ENCODE results near the gene AVPR1B.

AVPR1B gene

GRCh38 chr1:206117151-206117948 lies at the start of gene AVPR1B:
Gene AVPR1B, minus strand, starts transcription at chr1:206117388. Its CDS starts 498 bp downstream, at chr1:206116890.
- no peak for DNase-seq

DNA sequence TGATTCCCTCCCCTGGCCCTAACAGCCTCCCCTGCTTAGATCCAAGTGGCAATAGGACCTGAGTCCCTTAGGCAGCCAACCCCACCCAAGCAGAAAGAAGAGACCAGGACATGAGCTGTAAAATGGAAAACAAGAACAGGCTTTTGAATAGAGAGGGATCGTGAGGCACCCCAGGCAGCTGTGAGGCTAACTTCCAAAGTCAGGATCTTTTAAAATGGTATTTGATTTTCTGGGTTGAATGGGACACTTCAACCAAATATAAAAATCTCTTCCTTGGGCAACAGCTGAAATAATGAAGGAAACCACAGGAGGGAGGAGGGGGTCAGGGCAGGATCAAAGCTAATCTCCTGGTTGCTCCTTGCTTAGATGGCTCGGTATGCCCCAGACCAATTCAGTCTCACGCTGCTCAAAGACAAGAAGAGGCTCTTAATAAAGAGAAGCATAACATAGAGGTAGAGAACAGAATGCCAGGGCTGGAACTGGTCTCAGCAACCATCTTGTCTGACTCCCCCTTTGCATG lies 28.6 kb upstream of the AVPR1B start:
- no peak for DNase-seq

GRCh38 chr1:206144605-206145004 lies 27.4 kb upstream of the AVPR1B start:
- no peak for DNase-seq

DNA sequence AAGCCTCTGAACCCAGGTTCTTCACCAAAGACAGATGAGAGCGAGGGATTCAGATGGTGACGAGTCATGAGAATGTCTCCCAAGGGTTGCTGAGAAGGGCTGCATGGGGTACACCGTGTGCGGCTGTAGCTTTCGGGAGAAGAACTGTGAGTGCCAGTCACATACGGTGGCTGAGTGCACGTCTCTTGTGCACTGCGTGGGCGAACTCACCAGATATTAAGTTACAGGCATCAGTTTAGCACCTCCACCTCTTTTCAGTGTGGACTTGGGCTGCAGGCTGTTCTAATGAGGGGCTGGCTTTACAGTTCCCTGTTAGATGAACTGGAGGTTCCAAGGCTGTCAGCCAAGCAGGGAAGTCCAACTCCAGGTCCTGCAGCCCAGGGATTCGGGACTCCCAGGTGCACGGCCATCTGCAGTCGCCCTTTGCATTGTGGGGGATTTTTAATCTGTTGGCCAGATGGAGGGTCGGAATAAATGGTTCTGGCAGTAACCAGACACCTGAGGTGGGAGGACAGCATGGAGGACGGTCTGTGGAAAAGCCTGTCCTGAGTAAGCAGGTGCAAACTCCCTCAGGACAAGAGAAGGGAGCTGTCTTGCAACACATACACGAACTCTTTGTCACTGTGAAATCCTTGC lies 26.5 kb upstream of the AVPR1B start:
- DNase-seq, result no peak

GRCh38 chr1:206142770-206143169 lies 25.6 kb upstream of the AVPR1B start:
- DNase-seq, result no peak

GRCh38 chr1:206142011-206142410 lies 24.8 kb upstream of the AVPR1B start:
- no peak for DNase-seq

DNA sequence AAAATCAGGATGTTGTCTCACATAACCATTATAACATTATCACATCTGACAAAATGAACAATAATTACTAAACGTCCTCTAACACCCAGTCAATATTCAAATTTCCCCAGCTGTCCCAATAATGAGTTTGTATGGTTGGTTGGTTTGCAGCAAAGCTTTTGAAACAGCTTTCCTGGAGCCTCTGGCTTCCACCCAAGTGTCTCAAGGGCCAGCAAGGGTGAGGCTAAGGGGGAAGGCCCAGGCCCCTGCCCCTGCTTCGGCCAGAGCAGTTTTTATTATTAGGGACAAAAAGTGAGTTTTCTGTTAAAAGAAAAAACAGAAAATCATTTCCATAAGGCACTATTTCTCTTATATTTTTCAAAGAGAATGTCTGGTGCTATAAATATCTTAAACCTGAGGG lies 19.1 kb upstream of the AVPR1B start:
- DNase-seq, result no peak

DNA sequence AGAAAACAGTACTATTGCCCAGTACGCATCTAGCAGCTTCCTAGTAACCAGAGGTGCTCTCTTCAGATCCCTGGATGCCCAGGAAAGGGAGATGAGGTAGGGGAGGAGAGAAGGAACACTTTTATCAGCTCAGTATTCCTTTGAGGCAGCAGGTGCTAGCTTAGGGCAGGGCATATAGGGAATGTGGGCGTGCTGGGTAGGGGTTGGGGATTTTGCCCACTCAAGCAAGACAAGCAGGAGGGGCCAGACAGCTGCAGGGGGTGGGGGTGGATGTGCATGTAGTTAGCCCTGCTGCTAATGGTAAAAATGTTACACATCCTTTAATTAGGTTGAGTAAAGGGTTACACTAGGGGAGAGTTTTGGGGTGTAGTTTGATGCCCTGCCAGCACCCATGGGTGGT lies 18.1 kb upstream of the AVPR1B start:
- DNase-seq, result no peak

DNA sequence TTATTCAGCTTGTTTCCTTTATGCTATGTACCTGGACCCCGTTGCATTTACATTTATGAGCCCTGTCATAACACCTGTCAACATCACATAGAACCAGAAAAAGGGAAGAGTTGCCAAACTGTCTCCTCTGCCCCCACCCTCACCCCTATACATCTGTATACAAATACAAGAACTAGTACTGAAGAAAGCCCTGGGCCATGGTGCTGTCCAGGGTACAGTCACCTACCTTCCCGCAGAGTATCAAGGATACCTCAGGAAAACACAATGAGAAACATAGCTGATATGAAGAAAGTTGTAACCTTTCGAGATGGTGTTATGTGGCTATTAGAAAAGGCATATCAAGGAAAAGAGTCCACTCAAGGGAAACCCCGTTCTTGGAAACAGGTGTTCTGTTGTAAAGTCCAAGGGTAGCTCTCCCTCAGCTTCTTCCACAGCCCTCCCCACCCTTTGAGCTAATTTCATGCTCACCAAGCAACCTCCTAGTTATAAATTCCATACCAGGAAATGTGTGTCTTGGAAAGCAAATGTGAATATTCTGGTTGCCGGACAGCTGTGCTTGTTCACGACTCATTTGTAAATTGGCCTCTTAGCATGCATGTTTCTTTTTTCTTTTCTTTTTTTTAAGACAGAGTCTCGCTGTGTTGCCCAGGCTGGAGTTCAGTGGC lies 16.7 kb upstream of the AVPR1B start:
- DNase-seq, result no peak

DNA sequence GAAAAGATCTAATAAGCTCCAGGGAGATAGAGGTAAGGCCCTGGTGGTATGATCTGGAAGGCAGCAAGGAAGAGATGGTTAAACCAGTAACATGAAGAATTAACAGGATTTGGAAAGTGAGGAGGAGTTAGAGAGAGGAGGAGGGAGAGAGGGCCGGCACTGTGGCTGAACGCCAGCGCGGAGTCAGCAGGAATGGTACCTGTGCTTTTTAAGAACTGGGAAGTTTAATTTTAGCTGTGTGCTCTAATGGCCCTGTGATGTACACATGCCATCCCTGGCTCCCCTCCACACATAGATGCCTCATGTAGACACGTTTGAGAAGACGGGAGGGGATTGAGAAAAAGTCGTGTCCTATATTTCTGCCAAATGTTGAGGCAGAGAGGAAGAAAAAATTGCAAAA lies 13.8 kb upstream of the AVPR1B start:
- DNase-seq, result no peak

DNA sequence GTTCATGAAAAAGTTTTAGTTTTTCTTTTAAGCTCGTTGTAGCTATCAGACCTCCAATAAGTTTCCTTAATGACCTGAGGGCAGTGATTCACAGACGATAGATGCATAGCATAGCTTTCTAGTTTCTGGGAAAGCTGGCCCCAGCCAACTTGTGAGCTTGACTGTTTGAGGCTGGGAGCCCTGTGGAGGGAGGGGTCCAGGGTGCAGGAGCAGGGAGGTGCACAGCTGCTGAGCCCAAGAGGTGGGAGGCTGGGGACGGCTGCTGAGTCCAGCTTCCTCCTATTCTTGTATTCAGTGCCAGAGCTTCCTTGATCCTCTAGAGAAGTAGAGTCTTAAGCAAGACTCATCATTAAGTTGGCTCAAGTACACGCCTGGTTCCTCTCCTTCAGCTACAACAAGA lies 11.0 kb upstream of the AVPR1B start:
- no peak for DNase-seq

DNA sequence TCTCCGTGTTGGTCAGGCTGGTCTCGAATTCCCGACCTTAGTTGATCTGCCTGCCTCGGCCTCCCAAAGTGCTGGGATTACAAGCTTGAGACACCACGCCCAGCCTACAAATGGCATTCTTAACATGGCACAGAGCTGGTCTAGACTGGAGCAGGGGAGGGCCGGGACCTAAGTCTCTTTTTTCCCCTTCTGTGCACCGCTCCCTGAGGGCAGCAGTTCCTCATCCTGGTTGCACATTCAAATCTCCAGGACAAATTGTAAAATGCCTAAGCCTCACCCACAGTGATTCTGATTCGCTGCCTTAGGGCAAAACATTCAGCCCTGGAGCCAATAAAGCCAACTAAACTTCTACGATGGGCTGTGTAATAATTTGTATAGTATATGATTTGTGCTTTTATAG lies 10.1 kb upstream of the AVPR1B start:
- no peak for DNase-seq

DNA sequence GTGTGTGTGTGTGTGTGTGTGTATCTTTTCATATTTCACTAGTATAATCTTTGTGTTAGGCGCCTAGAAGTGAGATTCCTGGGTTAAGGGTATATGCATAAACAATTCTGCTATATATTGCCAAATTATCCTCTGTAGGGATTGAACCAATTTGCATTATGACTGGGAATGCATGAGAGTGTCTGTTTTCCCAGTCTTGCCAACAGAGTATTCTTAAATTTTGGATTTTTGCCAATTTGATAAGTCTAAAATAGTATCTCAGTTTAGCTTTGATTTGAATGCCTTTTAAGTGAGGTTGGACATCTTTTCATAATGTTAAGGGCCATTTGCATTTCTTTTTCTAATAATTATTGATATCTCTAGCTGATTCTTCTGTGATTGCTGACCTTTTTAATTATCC lies 8.2 kb upstream of the AVPR1B start:
- DNase-seq, result no peak

DNA sequence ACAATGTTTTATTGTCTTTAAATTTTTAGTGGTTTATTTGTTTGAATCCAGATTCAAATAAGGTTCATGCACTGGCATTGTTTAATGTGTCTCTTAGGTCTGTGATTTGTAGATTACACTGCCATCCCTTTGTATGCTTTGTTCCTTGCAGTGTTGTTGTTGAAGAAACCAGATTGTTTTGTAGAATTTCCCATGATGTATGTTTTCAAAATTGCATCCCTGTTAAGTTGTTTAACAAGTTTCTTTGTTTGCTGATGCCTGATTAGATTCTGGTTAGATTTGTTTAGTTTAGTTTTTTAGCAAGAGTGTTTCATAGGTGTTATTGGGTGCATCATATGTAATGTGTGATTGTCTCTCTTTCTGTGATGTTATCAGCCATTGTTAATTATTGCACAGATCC lies 5.5 kb upstream of the AVPR1B start:
- DNase-seq, result no peak

GRCh38 chr1:206121269-206121668 lies 4.1 kb upstream of the AVPR1B start:
- DNase-seq, result no peak

GRCh38 chr1:206120406-206120805 lies 3.2 kb upstream of the AVPR1B start:
- no peak for DNase-seq

- DNase-seq, result no peak
Measured at GRCh38 chr1:206116873-206117150, 376 bp downstream of the AVPR1B start.

DNA sequence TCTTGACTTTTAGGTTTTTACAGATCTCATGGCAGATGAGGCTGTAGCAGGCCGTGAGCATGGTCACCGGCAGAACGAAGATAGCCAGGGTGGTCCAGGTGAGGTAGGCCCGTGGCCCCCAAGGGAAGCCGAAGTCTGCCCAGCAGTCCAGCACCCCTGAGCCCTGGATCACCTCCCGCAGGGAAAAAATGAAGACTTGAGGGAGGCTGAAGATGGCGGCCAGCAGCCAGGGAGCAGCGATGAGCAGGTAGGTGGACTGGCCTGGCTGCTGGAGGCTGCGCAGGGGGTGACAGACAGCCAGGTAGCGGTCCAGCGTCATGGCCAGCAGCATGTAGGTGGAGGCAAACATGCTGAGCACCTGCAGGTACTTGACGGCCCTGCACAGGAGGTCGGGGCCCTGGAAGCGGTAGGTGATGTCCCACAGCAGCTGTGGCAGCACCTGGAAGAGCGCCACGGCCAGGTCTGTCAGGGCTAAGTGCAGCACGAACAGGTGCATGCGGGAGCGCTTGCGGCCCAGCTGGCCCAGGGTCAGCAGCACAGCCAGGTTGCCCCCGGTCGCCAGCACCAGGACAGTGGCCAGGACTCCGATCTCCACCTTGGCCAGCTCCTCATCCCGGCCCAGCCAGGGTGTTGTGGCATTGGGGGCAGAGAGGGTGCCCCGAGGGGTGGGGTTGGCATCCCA lies 856 bp downstream of the AVPR1B start:
- no peak for DNase-seq

DNA sequence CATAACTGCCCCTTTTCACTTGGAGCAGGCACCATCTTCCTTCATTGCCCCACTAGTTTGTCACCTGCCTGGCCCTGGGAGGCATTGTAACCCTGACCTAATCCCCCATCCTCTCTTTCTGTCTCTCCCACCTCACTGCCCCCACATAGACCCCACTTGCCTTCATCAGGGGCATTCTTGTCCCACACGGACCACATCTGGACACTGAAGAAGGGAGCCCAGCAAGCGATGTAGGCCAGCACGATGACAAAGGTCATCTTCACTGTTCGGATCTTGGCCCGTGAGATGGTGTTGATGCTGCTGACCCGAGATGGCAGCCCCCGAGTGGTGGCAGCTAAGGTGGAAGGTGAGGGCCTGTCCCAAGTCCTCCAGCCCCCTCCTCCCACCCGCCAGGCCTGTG lies 1.4 kb downstream of the AVPR1B start:
- DNase-seq, result no peak

DNA sequence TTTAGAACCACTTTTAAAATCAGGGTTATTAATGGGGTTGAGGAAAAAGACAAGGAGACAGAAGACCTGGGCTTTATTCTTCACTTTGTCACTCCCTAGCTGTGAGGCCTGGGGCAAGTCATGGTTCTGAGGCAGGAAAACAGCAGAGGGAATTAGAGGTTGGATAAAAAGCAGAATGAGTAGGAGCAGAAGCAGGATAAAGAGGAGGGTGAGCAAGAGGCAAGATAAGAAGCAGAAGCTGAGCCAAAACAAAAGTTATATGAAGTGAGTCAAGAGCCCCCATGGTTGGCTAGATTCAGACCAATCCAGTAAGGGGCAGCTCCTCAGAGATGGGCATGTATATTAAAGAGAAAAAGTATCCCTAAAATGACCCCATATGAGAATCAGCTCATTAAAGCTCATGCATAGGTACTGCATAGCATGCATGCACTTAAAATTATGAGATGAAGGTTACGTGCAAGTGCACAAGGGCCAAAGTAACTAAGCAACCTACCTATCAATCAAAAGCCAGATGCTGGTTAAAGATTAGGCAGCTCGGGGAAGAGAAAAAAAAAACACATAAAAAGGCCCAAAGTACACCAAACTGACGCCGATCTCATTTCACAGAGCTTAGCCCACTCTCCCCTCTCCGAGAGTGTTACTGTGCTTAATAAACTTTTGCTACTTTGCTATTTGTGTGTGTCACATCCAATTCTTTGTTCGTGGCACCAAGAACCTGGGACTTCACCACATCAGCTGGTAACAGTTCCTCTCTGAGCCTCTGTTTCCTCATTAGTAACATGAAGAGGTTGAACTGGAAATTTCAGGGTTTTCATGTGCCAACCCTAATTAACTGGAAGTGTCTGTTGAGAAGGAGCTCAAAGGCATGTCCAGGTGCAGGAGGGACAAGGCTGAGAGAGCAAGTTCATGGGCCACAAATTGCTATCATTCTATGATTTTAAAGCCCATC lies 2.2 kb downstream of the AVPR1B start:
- no peak for DNase-seq

DNA sequence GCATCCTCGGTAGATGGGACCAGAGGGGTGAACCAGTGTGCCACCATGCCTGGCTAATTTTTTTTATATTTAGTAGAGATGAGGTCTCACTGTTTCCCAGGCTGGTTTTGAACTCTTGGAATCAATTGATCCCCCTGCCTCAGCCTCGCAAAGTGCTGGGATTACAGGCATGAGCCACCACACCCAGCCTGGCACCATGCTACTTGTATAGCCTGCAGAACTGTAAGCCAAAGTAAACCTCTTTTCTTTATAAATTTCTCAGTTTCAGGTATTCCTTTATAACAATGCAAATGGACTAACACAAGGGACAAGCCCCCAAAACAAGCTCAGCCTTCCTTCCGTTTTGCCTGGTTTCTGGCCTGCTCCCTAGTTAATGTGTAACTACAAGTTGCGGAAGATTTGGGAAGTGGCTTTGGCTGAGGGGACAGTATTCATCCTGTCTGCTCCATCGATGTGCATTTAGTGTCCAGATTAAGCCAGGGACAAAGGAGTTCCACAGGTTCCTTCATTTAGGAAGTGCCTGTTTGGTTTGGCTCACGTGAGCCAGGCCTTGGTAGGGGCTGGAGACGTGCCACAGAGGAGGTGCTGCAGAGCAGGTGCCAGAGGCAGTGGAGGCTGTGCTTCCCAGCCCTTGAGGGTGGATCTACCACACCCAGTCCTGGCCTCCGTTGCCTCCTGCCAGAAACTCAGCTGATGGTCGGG lies 4.4 kb downstream of the AVPR1B start:
- no peak for DNase-seq

All from CD4-positive, alpha-beta T cell treated with Interleukin-15 for 1 hour (primary cell).